ENCODE results near the gene NEMF.
"Not testable (repeated sequence)": the region's sequence is repeated elsewhere in the genome, so short reads cannot be mapped to it uniquely, and the experiment has no call there.

NEMF gene

GRCh38 chr14:49828640-49829039 lies 23.9 kb downstream of the NEMF start:
- Histone ChIP-seq H3K9me3 (no peaks in the 10 kb centered on the region), H3K4me3 (no peak overlapping the region), H3K27me3 (ENCODE audit: low read depth) (no peaks in the 10 kb centered on the region), H3K36me3 (replicated peaks) (peaks cover 82% of the 10 kb centered on the region), H3K4me1 (no peaks in the 10 kb centered on the region)
- in situ Hi-C loops (cut with MboI; ENCODE audit: low sequenced_read_pairs): no loop called here
- no peak for DNase-seq (ENCODE audit: low spot score in 2 of 2)

GRCh38 chr14:49820176-49820575 lies 32.4 kb downstream of the NEMF start:
- peaks cover 71% of the 10 kb centered on the region for H3K36me3 ChIP-seq (replicated peaks)
- no peaks in the 10 kb centered on the region for H3K27me3 ChIP-seq (ENCODE audit: low read depth)
- no peak overlapping the region for H3K4me3 ChIP-seq
- H3K9me3 ChIP-seq: no peaks in the 10 kb centered on the region
- H3K4me1 ChIP-seq: no peaks in the 10 kb centered on the region
- in situ Hi-C loops (cut with MboI; ENCODE audit: low sequenced_read_pairs): no loop called here
- no peak for DNase-seq (ENCODE audit: low spot score in 2 of 2)

- in situ Hi-C loops (cut with MboI; ENCODE audit: low sequenced_read_pairs): no loop called here
- Histone ChIP-seq H3K27me3 (ENCODE audit: low read depth) (no peaks in the 10 kb centered on the region), H3K36me3 (replicated peaks) (peaks cover 71% of the 10 kb centered on the region), H3K4me3 (no peak overlapping the region), H3K4me1 (no peaks in the 10 kb centered on the region), H3K9me3 (no peaks in the 10 kb centered on the region)
- DNase-seq (ENCODE audit: low spot score in 2 of 2): no peak
Observed at GRCh38 chr14:49816844-49817243, 35.7 kb downstream of the NEMF start.

GRCh38 chr14:49816118-49816517 lies 36.5 kb downstream of the NEMF start:
- H3K9me3 ChIP-seq; in situ Hi-C loops (cut with MboI; ENCODE audit: low sequenced_read_pairs); H3K27me3 ChIP-seq (ENCODE audit: low read depth); H3K4me1 ChIP-seq; H3K4me3 ChIP-seq; DNase-seq (ENCODE audit: low spot score in 2 of 2): not testable (repeated sequence)
- peaks cover 78% of the 10 kb centered on the region for H3K36me3 ChIP-seq (replicated peaks)

- Histone ChIP-seq H3K4me1 (peaks cover 11% of the 10 kb centered on the region), H3K9me3 (no peaks in the 10 kb centered on the region), H3K36me3 (replicated peaks) (peaks cover 40% of the 10 kb centered on the region), H3K4me3 (no peak overlapping the region), H3K27me3 (ENCODE audit: low read depth) (no peaks in the 10 kb centered on the region)
- peak in 1 of 2 experiments; percentile 58 for DNase-seq (ENCODE audit: low spot score in 2 of 2)
- in situ Hi-C loops (cut with MboI; ENCODE audit: low sequenced_read_pairs): no loop called here
Observed at GRCh38 chr14:49808780-49809179, 43.8 kb downstream of the NEMF start.

GRCh38 chr14:49796025-49796424 lies 56.6 kb downstream of the NEMF start:
- Histone ChIP-seq H3K9me3 (no peaks in the 10 kb centered on the region), H3K4me3 (no peak overlapping the region), H3K4me1 (no peaks in the 10 kb centered on the region), H3K27me3 (ENCODE audit: low read depth) (no peaks in the 10 kb centered on the region), H3K36me3 (replicated peaks) (peaks cover 68% of the 10 kb centered on the region)
- in situ Hi-C loops (cut with MboI; ENCODE audit: low sequenced_read_pairs): no loop called here
- no peak for DNase-seq (ENCODE audit: low spot score in 2 of 2)

- DNase-seq (ENCODE audit: low spot score in 2 of 2): no peak
- no peaks in the 10 kb centered on the region for H3K4me1 ChIP-seq
- H3K4me3 ChIP-seq: no peak overlapping the region
- H3K9me3 ChIP-seq: no peaks in the 10 kb centered on the region
- peaks cover 65% of the 10 kb centered on the region for H3K36me3 ChIP-seq (replicated peaks)
- in situ Hi-C loops (cut with MboI; ENCODE audit: low sequenced_read_pairs): no loop called here
- H3K27me3 ChIP-seq (ENCODE audit: low read depth): no peaks in the 10 kb centered on the region
Observed at GRCh38 chr14:49792618-49793017, 60.0 kb downstream of the NEMF start.

- peaks cover 89% of the 10 kb centered on the region for H3K36me3 ChIP-seq (replicated peaks)
- in situ Hi-C loops (cut with MboI; ENCODE audit: low sequenced_read_pairs): no loop called here
- H3K9me3 ChIP-seq: no peaks in the 10 kb centered on the region
- H3K4me1 ChIP-seq: peaks cover 6% of the 10 kb centered on the region
- H3K4me3 ChIP-seq: no peak overlapping the region
- no peak for DNase-seq (ENCODE audit: low spot score in 2 of 2)
- H3K27me3 ChIP-seq (ENCODE audit: low read depth): no peaks in the 10 kb centered on the region
Observed at GRCh38 chr14:49786315-49786714, 66.3 kb downstream of the NEMF start.

- no peak for DNase-seq (ENCODE audit: low spot score in 2 of 2)
- Histone ChIP-seq H3K36me3 (replicated peaks) (peaks cover 85% of the 10 kb centered on the region), H3K27me3 (ENCODE audit: low read depth) (no peaks in the 10 kb centered on the region), H3K4me1 (peaks cover 6% of the 10 kb centered on the region), H3K4me3 (no peak overlapping the region), H3K9me3 (no peaks in the 10 kb centered on the region)
- in situ Hi-C loops (cut with MboI; ENCODE audit: low sequenced_read_pairs): no loop called here
Observed at GRCh38 chr14:49783394-49784014, 69.1 kb downstream of the NEMF start.

- H3K4me1 ChIP-seq; H3K4me3 ChIP-seq; H3K27me3 ChIP-seq (ENCODE audit: low read depth); H3K9me3 ChIP-seq; in situ Hi-C loops (cut with MboI; ENCODE audit: low sequenced_read_pairs); DNase-seq (ENCODE audit: low spot score in 2 of 2): not testable (repeated sequence)
- H3K36me3 ChIP-seq (replicated peaks): peaks cover 81% of the 10 kb centered on the region
Observed at GRCh38 chr14:49781040-49781439, 71.5 kb downstream of the NEMF start.

GRCh38 chr14:49778421-49778820 lies 74.2 kb downstream of the NEMF start:
- H3K4me3 ChIP-seq: no peak overlapping the region
- peaks cover 70% of the 10 kb centered on the region for H3K36me3 ChIP-seq (replicated peaks)
- in situ Hi-C loops (cut with MboI; ENCODE audit: low sequenced_read_pairs): loop anchor here (10.0 kb wide), 1 partner anchor 66 kb away; no protein-coding TSS in a partner anchor
- no peaks in the 10 kb centered on the region for H3K27me3 ChIP-seq (ENCODE audit: low read depth)
- peaks cover 8% of the 10 kb centered on the region for H3K4me1 ChIP-seq
- H3K9me3 ChIP-seq: no peaks in the 10 kb centered on the region
- no peak for DNase-seq (ENCODE audit: low spot score in 2 of 2)

- H3K9me3 ChIP-seq: no peaks in the 10 kb centered on the region
- in situ Hi-C loops (cut with MboI; ENCODE audit: low sequenced_read_pairs): loop anchor here (10.0 kb wide), 1 partner anchor 71 kb away; no protein-coding TSS in a partner anchor
- DNase-seq (ENCODE audit: low spot score in 2 of 2): no peak
- no peak overlapping the region for H3K4me3 ChIP-seq
- peaks cover 37% of the 10 kb centered on the region for H3K36me3 ChIP-seq (replicated peaks)
- no peaks in the 10 kb centered on the region for H3K27me3 ChIP-seq (ENCODE audit: low read depth)
- H3K4me1 ChIP-seq: peaks cover 17% of the 10 kb centered on the region
Observed at GRCh38 chr14:49774106-49774505, 78.5 kb downstream of the NEMF start.

GRCh38 chr14:49771691-49772090 lies 80.9 kb downstream of the NEMF start:
- not testable (repeated sequence) for DNase-seq (ENCODE audit: low spot score in 2 of 2); H3K27me3 ChIP-seq (ENCODE audit: low read depth); H3K9me3 ChIP-seq; H3K4me3 ChIP-seq
- peaks cover 21% of the 10 kb centered on the region for H3K36me3 ChIP-seq (replicated peaks)
- H3K4me1 ChIP-seq: peaks cover 20% of the 10 kb centered on the region
- in situ Hi-C loops (cut with MboI; ENCODE audit: low sequenced_read_pairs): loop anchor here (10.0 kb wide), 1 partner anchor 73 kb away; no protein-coding TSS in a partner anchor

GRCh38 chr14:49770212-49770817 lies 82.3 kb downstream of the NEMF start:
- in situ Hi-C loops (cut with MboI; ENCODE audit: low sequenced_read_pairs): loop anchor here (10.0 kb wide), 1 partner anchor 74 kb away; no protein-coding TSS in a partner anchor
- no peak for DNase-seq (ENCODE audit: low spot score in 2 of 2)
- Histone ChIP-seq H3K4me3 (peak overlapping the region; percentile 65), H3K27me3 (ENCODE audit: low read depth) (no peaks in the 10 kb centered on the region), H3K4me1 (peaks cover 21% of the 10 kb centered on the region), H3K36me3 (replicated peaks) (peaks cover 17% of the 10 kb centered on the region), H3K9me3 (no peaks in the 10 kb centered on the region)
